Testis (tissue), 3 donors: ENCODE data around the gene MACROD2. TPM values are rescaled to one million over a fixed set of nuclear protein-coding genes. Genes with fewer than 3 reads are reported as not detected.

ENCODE experiments used
- DNase-seq: peaks from one replicate; pipeline ENCODE4 v3.0.0-alpha.2; 2019
- H3K27ac ChIP-seq, 2 donors: fragments of 200-600 bp; sonication (generic); one replicate each; pipeline ENCODE4 v1.5.1; 2019
- H3K27me3 ChIP-seq: fragments of 200-600 bp; sonication (generic); one replicate; pipeline ENCODE4 v1.5.1; 2019
- H3K36me3 ChIP-seq: fragments of 200-600 bp; sonication (generic); one replicate; pipeline ENCODE4 v1.5.1; 2017; ENCODE audit warnings: low read depth; ENCODE audit errors: missing control alignments
- H3K4me1 ChIP-seq: fragments of 200-600 bp; sonication (generic); one replicate; pipeline ENCODE4 v1.5.1; 2019
- H3K4me3 ChIP-seq, 2 donors: fragments of 200-600 bp; sonication (generic); one replicate each; pipeline ENCODE4 v1.5.1; 2017 to 2019
- H3K9me3 ChIP-seq: fragments of 200-600 bp; sonication (generic); one replicate; pipeline ENCODE4 v1.5.1; 2017
- POLR2A ChIP-seq: fragments of 450-650 bp; IDR thresholded peaks from one replicate; pipeline ENCODE4 v1.6.1; 2017; ENCODE audit warnings: antibody characterized with exemption, mild to moderate bottlenecking, moderate library complexity
- WGBS, 2 donors: methylation state at CpG; one replicate each; pipeline ENCODE4 v1.1.5; 2018; 5-methylcytosine and 5-hydroxymethylcytosine counted together
- intact Hi-C: fragments of 100-400 bp; cut with DNase I; formaldehyde crosslinking; loops from one replicate; pipeline ENCODE4 v1.15.1; 2023; ENCODE audit warnings: low total_unique reads
- polyA plus RNA-seq: library from polyadenylated mRNA; stranded (reverse); fragments of 350-450 nt; fragmentation: Illumina TruSeq; extraction: RNeasy Lipid Tissue Mini Kit (QIAGEN cat#74804); gene quantifications from one replicate; pipeline ENCODE4 v1.2.3, GENCODE V29; 2014; ENCODE audit warnings: low read depth, low replicate concordance; ENCODE audit not compliant: insufficient read depth
- total RNA-seq, 2 donors: library from RNA; depleted of rRNA; stranded (reverse); fragments of >200 nt; gene quantifications; one replicate each; pipeline ENCODE4 v1.2.3, GENCODE V29; 2016
- TF ChIP-seq, protein P1 (sequence below), 3 experiments: fragments of 450-650 bp in 2 of 3; fragments of 200-600 bp in 1 of 3; sonication (generic) in 1 of 3; IDR thresholded peaks; one replicate each; pipeline ENCODE4 v1.5.1; 2016 to 2019; ENCODE audit warnings: antibody characterized with exemption in 3 of 3, mild to moderate bottlenecking in 2 of 3, moderate library complexity in 1 of 3

The MACROD2 gene
- total and polyA plus RNA-seq, 3 donors from 2014 or later, result 12.6 to 20.6 (median 16.8) TPM

DNA sequence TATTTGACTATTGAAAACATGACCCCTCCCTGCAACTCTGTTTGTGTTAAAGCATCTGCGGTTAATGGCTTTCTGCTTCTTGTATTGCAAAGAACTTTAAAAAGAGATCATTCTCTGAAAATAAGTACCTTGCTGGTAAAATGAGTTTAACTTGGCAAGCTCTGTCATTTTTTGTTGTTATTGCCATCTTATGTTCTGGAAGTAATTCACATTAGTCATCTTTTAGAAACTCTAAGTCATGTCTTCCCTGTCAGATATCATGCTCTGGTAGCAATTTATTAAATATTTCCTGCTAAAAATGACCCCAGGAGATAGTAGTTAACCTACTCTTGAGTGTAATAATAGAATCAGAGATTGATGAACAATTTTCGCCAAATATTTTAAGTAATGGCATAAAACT, 1687.4 kb downstream of the MACROD2 start:
- no peaks in the 10 kb centered on the region for H3K4me1 ChIP-seq
- DNase-seq, result no peak
- no peaks in the 10 kb centered on the region for H3K36me3 ChIP-seq
- H3K27me3 ChIP-seq, result no peaks in the 10 kb centered on the region
- no peaks in the 10 kb centered on the region for H3K9me3 ChIP-seq
- TF ChIP-seq POLR2A, result no peak
- TF ChIP-seq, protein P1, sequence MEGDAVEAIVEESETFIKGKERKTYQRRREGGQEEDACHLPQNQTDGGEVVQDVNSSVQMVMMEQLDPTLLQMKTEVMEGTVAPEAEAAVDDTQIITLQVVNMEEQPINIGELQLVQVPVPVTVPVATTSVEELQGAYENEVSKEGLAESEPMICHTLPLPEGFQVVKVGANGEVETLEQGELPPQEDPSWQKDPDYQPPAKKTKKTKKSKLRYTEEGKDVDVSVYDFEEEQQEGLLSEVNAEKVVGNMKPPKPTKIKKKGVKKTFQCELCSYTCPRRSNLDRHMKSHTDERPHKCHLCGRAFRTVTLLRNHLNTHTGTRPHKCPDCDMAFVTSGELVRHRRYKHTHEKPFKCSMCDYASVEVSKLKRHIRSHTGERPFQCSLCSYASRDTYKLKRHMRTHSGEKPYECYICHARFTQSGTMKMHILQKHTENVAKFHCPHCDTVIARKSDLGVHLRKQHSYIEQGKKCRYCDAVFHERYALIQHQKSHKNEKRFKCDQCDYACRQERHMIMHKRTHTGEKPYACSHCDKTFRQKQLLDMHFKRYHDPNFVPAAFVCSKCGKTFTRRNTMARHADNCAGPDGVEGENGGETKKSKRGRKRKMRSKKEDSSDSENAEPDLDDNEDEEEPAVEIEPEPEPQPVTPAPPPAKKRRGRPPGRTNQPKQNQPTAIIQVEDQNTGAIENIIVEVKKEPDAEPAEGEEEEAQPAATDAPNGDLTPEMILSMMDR (IDR thresholded peaks at IDR 0.05), result no peak
- 90 to 93% methylated on average over 2 of the region's 2 CpGs for WGBS, 2 donors
- H3K27ac ChIP-seq, result no peak overlapping the region
- H3K4me3 ChIP-seq, result no peak overlapping the region
- intact Hi-C loops, result no loop called here

DNA sequence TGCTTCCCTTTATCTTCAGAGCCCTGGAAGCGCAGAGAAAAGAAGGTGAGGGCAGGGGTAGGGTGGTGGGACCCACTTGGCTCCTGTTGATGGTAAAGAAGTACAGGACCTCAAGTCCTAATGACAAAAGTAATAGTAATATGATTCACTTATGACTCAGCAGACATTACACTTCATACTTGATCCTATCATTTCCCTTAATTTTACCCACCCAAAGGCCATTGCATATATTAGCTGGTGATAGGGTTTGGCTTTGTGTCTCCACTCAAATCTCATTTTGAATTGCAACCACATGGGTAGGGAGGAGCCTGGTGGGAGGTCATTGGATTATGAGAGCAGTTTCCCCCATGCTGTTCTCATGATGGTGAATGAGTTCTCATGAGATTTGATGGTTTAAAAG, 1697.3 kb downstream of the MACROD2 start:
- intact Hi-C loops, result no loop called here
- no peak for TF ChIP-seq POLR2A
- TF ChIP-seq, protein P1 (IDR thresholded peaks at IDR 0.05), result no peak
- no peak for DNase-seq
- Histone ChIP-seq H3K4me3 (no peak overlapping the region), H3K9me3 (no peaks in the 10 kb centered on the region), H3K36me3 (no peaks in the 10 kb centered on the region), H3K27me3 (no peaks in the 10 kb centered on the region), H3K27ac (no peak overlapping the region), H3K4me1 (no peaks in the 10 kb centered on the region)
- 83 to 92% methylated on average over 1 of the region's 1 CpG for WGBS, 2 donors

DNA sequence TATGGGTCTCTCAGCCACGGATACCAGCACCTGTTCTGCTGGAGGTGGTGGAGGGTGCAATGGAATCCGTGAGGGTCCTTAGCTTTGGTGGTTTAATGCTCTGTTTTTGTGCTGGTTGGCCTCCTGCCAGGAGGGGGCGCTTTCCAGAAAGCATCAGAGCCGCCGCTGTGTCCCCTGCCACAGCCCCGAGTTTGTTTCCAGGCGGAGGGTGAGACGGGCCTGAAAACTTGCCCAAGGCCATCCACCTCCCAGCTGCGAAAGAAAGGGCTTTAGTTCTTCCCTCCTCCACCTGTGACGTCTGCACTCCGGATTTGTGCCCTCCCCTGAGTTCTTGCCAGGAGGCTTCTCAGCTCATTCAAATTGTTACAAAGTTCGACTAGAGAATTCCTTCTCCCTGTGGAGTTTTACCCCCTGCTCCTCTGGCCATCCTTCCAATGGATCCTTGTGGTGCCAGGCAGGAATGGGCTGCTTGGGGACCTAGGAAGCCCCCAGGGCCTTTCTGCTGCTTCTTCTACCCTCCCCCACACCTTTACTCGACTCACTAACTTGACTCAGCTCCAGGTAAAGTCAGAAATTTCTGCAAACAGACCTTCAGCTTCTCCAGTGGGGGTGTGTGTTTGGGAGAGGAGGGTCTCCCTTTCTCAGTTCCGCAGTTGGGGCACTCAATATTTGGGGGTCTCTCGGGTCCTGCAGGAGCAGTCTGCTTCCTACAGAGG, 1704.3 kb downstream of the MACROD2 start:
- Histone ChIP-seq H3K27ac (peak overlapping the region; percentile 67 to 78), H3K4me3 (peak overlapping the region; percentile 51 to 55), H3K36me3 (no peaks in the 10 kb centered on the region), H3K9me3 (no peaks in the 10 kb centered on the region), H3K4me1 (no peaks in the 10 kb centered on the region), H3K27me3 (no peaks in the 10 kb centered on the region)
- WGBS, 2 donors, result 11 to 20% methylated on average over 8 to 15 of the region's 15 CpGs
- intact Hi-C loops, result no loop called here
- TF ChIP-seq, protein P1 (IDR thresholded peaks at IDR 0.05), result peak; percentile 34 to 47 (median 47)
- TF ChIP-seq POLR2A, result no peak
- DNase-seq, result peak; percentile 96

DNA sequence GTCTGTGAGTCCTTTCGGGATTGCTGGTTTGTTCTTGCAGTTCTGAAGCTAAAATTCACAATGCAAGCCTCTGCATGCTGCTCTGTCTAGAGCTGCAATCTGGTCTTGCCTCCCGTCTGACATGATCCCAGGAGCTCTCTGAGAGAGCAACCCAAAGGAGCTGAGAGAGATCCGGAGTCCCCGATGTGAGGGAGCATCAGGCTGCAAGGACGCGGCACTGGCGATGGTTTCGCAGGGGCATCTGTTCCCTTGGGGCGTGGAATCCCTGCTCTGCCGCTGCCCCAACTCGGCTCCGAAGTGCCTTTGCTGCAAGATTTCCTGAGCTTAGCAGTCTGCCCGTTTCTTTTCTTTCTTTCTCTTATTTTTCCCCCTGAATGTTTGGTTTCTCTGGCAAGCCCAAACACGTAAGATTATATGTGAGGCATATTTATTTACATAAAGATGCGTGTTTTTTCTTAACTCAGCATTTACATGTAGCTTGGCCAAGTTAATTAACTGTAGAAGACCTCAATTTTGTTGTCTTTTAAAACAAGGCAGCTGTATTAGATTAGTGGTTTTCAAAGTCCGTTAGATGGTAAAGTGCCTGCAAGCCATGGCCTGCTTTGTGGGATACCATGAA, 1704.9 kb downstream of the MACROD2 start:
- DNase-seq, result peak; percentile 63
- H3K4me1 ChIP-seq, result no peaks in the 10 kb centered on the region
- H3K27me3 ChIP-seq, result no peaks in the 10 kb centered on the region
- H3K36me3 ChIP-seq, result no peaks in the 10 kb centered on the region
- TF ChIP-seq POLR2A, result no peak
- TF ChIP-seq, protein P1 (IDR thresholded peaks at IDR 0.05), result no peak
- H3K9me3 ChIP-seq, result no peaks in the 10 kb centered on the region
- 15 to 19% methylated on average over 16 of the region's 16 CpGs for WGBS, 2 donors
- H3K4me3 ChIP-seq, result peak overlapping the region; percentile 51 to 55
- intact Hi-C loops, result no loop called here
- peak overlapping the region; percentile 67 to 78 for H3K27ac ChIP-seq
